Panc1 (cell line): Measurements from ENCODE around the gene CLEC16A. TPM values are rescaled to one million over a fixed set of nuclear protein-coding genes. Genes with fewer than 3 reads are reported as not detected.

Source experiments
- ATAC-seq: fragments of 200-7000 bp; cut with Tn5 transposase; 2 replicates; pipeline ENCODE4 v1.9.1; 2020; ENCODE audit warnings: mild to moderate bottlenecking, moderate library complexity
- BruUV-seq: library from RNA; stranded (reverse); fragments of 400-500 nt; replicated peaks from 2 replicates; lab custom pipeline; 2021; lab: Mats Ljungman, UMichigan
- CTCF ChIA-PET: fragments of 300-600 bp; sonication (Branson Sonifier 250); formaldehyde crosslinking; loops from one replicate; lab custom pipeline; 2022; ENCODE audit warnings: antibody characterized with exemption; lab: Charles Lee
- POLR2A ChIA-PET: fragments of 300-600 bp; sonication (Branson Sonifier 250); formaldehyde crosslinking; loops from one replicate; lab custom pipeline; 2022; ENCODE audit warnings: antibody characterized with exemption; lab: Charles Lee
- DNase-seq: peaks from one replicate; pipeline ENCODE4 v3.0.0-alpha.2; 2010; ENCODE audit warnings: low read depth, low spot score
- H3K27ac ChIP-seq: 2 replicates; pipeline ENCODE4 v1.5.1; 2011; ENCODE audit warnings: mild to moderate bottlenecking, low read length, inconsistent platforms
- H3K27me3 ChIP-seq: fragments of 200-500 bp; sonication (Bioruptor generic); 2 replicates; pipeline ENCODE4 v1.6.0; 2014; ENCODE audit warnings: low read length, inconsistent platforms; ENCODE audit not compliant: control insufficient read depth, insufficient read depth
- H3K36me3 ChIP-seq: fragments of 200-500 bp; sonication (Bioruptor generic); 2 replicates; pipeline ENCODE4 v1.5.1; 2014; ENCODE audit warnings: inconsistent platforms, mild to moderate bottlenecking, low read length, moderate library complexity; ENCODE audit not compliant: control insufficient read depth, insufficient read depth
- H3K4me1 ChIP-seq: 2 replicates; pipeline ENCODE4 v1.5.1; 2011; ENCODE audit warnings: inconsistent platforms, mild to moderate bottlenecking, low read length, moderate library complexity; ENCODE audit not compliant: control insufficient read depth, insufficient read depth
- H3K4me3 ChIP-seq, 2 experiments: 2 replicates each; pipeline ENCODE4 v1.5.1; 2011 to 2012; ENCODE audit warnings: low read depth in 2 of 2, low read length in 2 of 2, mild to moderate bottlenecking in 2 of 2, inconsistent platforms in 1 of 2, moderate library complexity in 1 of 2
- H3K9me3 ChIP-seq: fragments of 200-500 bp; sonication (Bioruptor generic); 2 replicates; pipeline ENCODE4 v1.5.1; 2014; ENCODE audit warnings: low read depth, mild to moderate bottlenecking, inconsistent platforms, low read length, moderate library complexity; ENCODE audit not compliant: control insufficient read depth, insufficient read depth
- CTCF ChIP-seq: fragments of 450-650 bp; IDR thresholded peaks from 2 replicates; pipeline ENCODE4 v1.5.1; 2017; ENCODE audit warnings: mild to moderate bottlenecking
- POLR2AphosphoS5 ChIP-seq: IDR thresholded peaks from 2 replicates; pipeline ENCODE4 v1.6.1; 2012; ENCODE audit warnings: mild to moderate bottlenecking, low read depth, low read length, moderate library complexity
- REST ChIP-seq, 2 experiments: IDR thresholded peaks; 2 replicates each; pipeline ENCODE4 v1.6.1; 2011 to 2012; ENCODE audit warnings: low read depth in 2 of 2, control low read depth in 1 of 2, low read length in 1 of 2, mild to moderate bottlenecking in 1 of 2, moderate library complexity in 1 of 2; ENCODE audit not compliant: insufficient read depth in 1 of 2
- SIN3A ChIP-seq: IDR thresholded peaks from 2 replicates; pipeline ENCODE4 v1.6.1; 2012; ENCODE audit warnings: low read depth, mild to moderate bottlenecking, low read length, moderate library complexity, borderline replicate concordance; ENCODE audit not compliant: insufficient read depth
- TCF7L2 ChIP-seq: IDR thresholded peaks from 2 replicates; pipeline ENCODE4 v1.6.1; 2011; ENCODE audit warnings: mild to moderate bottlenecking, low read depth, low read length, inconsistent platforms
- in situ Hi-C: cut with HindIII; loops from 2 replicates; pipeline ENCODE4 v1.10.0; 2016; ENCODE audit warnings: low sequenced_read_pairs, low pct_unique_long_range_greater_than_20kb
- intact Hi-C: fragments of 100-400 bp; cut with micrococcal nuclease; formaldehyde crosslinking; loops from one replicate; pipeline ENCODE4 v1.10.0; 2022; ENCODE audit not compliant: unreplicated experiment
- total RNA-seq: library from RNA; stranded (reverse); gene quantifications from one replicate; pipeline ENCODE4 v1.2.1, GENCODE V29; 2021; ENCODE audit not compliant: unreplicated experiment

Gene CLEC16A
- total RNA-seq, 1 experiment from 2014 or later, result 21.0 TPM

- in situ Hi-C loops, result no loop called here
- Histone ChIP-seq H3K27ac (no peak overlapping the region), H3K4me3 (no peak overlapping the region), H3K27me3 (no peaks in the 10 kb centered on the region), H3K4me1 (peaks cover 3% of the 10 kb centered on the region), H3K36me3 (no peaks in the 10 kb centered on the region), H3K9me3 (no peaks in the 10 kb centered on the region)
- intact Hi-C loops, result no loop called here
- POLR2A ChIA-PET, result no interaction called here
- no peak for DNase-seq
- no peak for ATAC-seq
- no TSS peak for BruUV-seq
- CTCF ChIA-PET, result no interaction called here
- TF ChIP-seq TCF7L2 (no peak), REST (IDR thresholded peaks at IDR 0.05; ENCODE audit: insufficient read depth in 1 of 2, low read depth in 2 of 2, low read length in 1 of 2) (no peak), POLR2AphosphoS5 (no peak), SIN3A (no peak), CTCF (no peak)
Observed at GRCh38 chr16:11165894-11166665, 221.7 kb downstream of the CLEC16A start.

GRCh38 chr16:11167581-11167980 is 223.2 kb downstream of the CLEC16A start:
- intact Hi-C loops, result no loop called here
- DNase-seq, result no peak
- Histone ChIP-seq H3K9me3 (no peaks in the 10 kb centered on the region), H3K27ac (no peak overlapping the region), H3K4me3 (no peak overlapping the region), H3K27me3 (no peaks in the 10 kb centered on the region), H3K4me1 (peaks cover 18% of the 10 kb centered on the region), H3K36me3 (no peaks in the 10 kb centered on the region)
- no TSS peak for BruUV-seq
- ChIA-PET CTCF (no interaction called here), POLR2A (no interaction called here)
- ATAC-seq, result no peak
- in situ Hi-C loops, result no loop called here
- TF ChIP-seq POLR2AphosphoS5, result no peak
- TF ChIP-seq CTCF, result no peak
- no peak for TF ChIP-seq REST (IDR thresholded peaks at IDR 0.05; ENCODE audit: insufficient read depth in 1 of 2, low read depth in 2 of 2, low read length in 1 of 2)
- TF ChIP-seq TCF7L2, result no peak
- no peak for TF ChIP-seq SIN3A
